RWPE2 (cell line): ENCODE measurements around the gene BRPF3.

Experiments
- ATAC-seq: fragments of 200-7000 bp; cut with Tn5 transposase; 3 replicates; pipeline ENCODE4 v1.9.1; 2021; ENCODE audit warnings: low read depth
- DNase-seq: peaks from one replicate; pipeline ENCODE4 v3.0.0-alpha.2; 2020; ENCODE audit warnings: low spot score
- H3K27ac ChIP-seq: fragments of 450-650 bp; 2 replicates; pipeline ENCODE4 v1.5.1; 2017; ENCODE audit warnings: mild to moderate bottlenecking; ENCODE audit not compliant: poor library complexity, severe bottlenecking
- H3K27me3 ChIP-seq: fragments of 250-450 bp; sonication (Bioruptor Pico); 2 replicates; pipeline ENCODE4 v1.5.1; 2021; ENCODE audit warnings: mild to moderate bottlenecking, moderate library complexity; ENCODE audit not compliant: insufficient read depth, poor library complexity, severe bottlenecking
- H3K36me3 ChIP-seq: fragments of 250-450 bp; sonication (Bioruptor Pico); 2 replicates; pipeline ENCODE4 v1.5.1; 2020; ENCODE audit warnings: low read depth, mild to moderate bottlenecking, moderate library complexity
- H3K4me1 ChIP-seq: fragments of 250-450 bp; sonication (Bioruptor Pico); 2 replicates; pipeline ENCODE4 v1.5.1; 2021; ENCODE audit warnings: mild to moderate bottlenecking, moderate library complexity; ENCODE audit not compliant: insufficient read depth, poor library complexity, severe bottlenecking
- H3K4me3 ChIP-seq: fragments of 250-450 bp; sonication (Bioruptor Pico); 2 replicates; pipeline ENCODE4 v1.5.1; 2021; ENCODE audit warnings: mild to moderate bottlenecking, moderate library complexity; ENCODE audit not compliant: severe bottlenecking
- H3K9me3 ChIP-seq: fragments of 250-450 bp; sonication (Bioruptor Pico); 2 replicates; pipeline ENCODE4 v1.5.1; 2021; ENCODE audit warnings: mild to moderate bottlenecking, moderate library complexity; ENCODE audit not compliant: severe bottlenecking
- TF ChIP-seq, protein P1 (sequence below): fragments of 450-650 bp; IDR thresholded peaks from one replicate; pipeline ENCODE4 v1.5.1; 2017; ENCODE audit warnings: mild to moderate bottlenecking, moderate library complexity; ENCODE audit not compliant: poor library complexity, severe bottlenecking

The BRPF3 gene

DNA sequence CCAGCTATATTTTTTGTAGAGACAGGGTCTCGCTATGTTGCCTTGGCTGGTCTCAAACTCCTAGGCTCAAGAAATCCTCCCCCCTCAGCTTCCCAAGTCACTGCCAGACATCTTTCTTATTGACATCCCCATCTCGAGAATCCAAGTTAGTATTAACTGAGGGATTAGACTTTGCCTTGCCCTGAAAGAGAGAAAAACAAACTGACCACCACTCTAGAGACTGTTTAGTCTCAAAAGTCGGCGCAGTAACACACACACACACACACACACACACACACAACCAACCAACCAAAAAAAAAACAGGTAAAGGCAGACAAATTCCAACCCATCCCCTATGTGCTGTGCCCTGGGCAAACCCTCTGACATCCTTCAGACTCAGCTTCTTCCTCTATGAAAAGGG, 46.1 kb downstream of the BRPF3 start:
- ATAC-seq: no peak
- no peaks in the 10 kb centered on the region for H3K36me3 ChIP-seq
- no peak overlapping the region for H3K4me3 ChIP-seq
- no peaks in the 10 kb centered on the region for H3K4me1 ChIP-seq
- TF ChIP-seq, protein P1, sequence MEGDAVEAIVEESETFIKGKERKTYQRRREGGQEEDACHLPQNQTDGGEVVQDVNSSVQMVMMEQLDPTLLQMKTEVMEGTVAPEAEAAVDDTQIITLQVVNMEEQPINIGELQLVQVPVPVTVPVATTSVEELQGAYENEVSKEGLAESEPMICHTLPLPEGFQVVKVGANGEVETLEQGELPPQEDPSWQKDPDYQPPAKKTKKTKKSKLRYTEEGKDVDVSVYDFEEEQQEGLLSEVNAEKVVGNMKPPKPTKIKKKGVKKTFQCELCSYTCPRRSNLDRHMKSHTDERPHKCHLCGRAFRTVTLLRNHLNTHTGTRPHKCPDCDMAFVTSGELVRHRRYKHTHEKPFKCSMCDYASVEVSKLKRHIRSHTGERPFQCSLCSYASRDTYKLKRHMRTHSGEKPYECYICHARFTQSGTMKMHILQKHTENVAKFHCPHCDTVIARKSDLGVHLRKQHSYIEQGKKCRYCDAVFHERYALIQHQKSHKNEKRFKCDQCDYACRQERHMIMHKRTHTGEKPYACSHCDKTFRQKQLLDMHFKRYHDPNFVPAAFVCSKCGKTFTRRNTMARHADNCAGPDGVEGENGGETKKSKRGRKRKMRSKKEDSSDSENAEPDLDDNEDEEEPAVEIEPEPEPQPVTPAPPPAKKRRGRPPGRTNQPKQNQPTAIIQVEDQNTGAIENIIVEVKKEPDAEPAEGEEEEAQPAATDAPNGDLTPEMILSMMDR: no peak
- H3K27me3 ChIP-seq: no peaks in the 10 kb centered on the region
- no peak overlapping the region for H3K27ac ChIP-seq
- H3K9me3 ChIP-seq: no peaks in the 10 kb centered on the region
- DNase-seq: no peak

DNA sequence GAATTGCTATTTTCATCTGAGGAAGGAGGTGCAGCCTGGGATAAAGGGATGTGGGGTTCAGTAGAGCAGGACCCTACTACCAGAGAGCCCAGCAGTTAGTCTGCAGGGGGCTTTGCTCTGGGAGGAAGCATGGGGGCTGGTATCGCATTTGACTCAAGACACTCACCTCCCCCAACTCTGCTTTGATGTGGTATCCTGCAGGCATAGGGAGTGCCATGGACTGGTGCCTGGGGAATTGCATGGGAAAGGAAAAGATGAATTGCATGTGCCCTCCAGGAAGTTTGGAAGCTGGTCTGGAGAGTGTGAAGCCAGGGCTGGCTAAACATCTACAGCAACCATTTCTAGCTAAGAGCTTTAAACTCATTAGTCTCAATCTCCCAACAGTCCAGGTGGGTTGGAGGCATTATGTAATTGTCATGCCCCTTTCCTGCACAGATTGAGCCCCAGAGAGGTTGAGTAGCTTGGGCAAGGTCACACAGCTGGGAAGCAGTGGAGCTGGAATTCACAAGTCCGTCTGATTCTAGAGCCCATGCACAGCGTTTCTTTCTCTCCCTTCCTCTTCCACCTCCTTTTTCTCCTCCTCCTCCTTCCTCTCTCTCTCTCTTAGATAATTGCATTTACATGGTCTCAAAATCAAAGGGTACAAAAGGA, 47.1 kb downstream of the BRPF3 start:
- DNase-seq (no peak), ATAC-seq (no peak)
- no peaks in the 10 kb centered on the region for H3K36me3 ChIP-seq
- peaks cover 9% of the 10 kb centered on the region for H3K4me1 ChIP-seq
- no peaks in the 10 kb centered on the region for H3K9me3 ChIP-seq
- TF ChIP-seq, protein P1: no peak
- H3K27me3 ChIP-seq: no peaks in the 10 kb centered on the region
- H3K4me3 ChIP-seq: no peak overlapping the region
- H3K27ac ChIP-seq: no peak overlapping the region

DNA sequence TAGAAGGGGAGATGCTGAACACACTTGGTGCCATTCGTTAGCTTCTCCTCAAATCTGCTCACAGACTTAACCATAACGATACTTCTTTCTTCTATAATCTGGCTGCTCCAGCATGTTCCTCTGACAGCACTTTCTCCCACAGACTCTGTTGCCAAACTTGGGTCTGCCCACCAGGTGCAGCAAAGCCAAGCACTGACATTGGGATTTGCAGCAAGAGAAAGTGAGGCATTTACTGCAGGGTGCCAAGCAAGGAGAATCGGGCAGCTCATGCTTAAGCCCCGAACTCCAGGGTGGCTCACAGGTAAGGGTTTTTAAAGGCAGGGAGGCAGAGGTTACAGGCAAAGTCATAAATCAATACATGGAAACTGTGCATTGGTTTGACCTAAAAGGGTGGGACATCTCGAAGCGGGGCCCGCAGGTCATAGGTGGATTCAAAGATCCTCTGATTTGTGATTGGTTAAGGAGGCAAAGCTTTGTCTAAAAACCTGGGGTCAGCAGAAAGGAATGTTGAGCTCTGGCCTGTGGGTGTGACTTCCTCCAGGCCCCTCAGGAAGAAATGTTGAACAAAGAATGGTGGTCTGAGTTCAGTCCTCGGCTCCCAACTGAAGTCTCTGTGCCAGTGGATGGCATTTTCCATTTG, 48.2 kb downstream of the BRPF3 start:
- ATAC-seq: no peak
- no peaks in the 10 kb centered on the region for H3K27me3 ChIP-seq
- H3K4me3 ChIP-seq: no peak overlapping the region
- peaks cover 14% of the 10 kb centered on the region for H3K4me1 ChIP-seq
- DNase-seq: no peak
- TF ChIP-seq, protein P1: no peak
- no peaks in the 10 kb centered on the region for H3K9me3 ChIP-seq
- no peaks in the 10 kb centered on the region for H3K36me3 ChIP-seq
- H3K27ac ChIP-seq: no peak overlapping the region

DNA sequence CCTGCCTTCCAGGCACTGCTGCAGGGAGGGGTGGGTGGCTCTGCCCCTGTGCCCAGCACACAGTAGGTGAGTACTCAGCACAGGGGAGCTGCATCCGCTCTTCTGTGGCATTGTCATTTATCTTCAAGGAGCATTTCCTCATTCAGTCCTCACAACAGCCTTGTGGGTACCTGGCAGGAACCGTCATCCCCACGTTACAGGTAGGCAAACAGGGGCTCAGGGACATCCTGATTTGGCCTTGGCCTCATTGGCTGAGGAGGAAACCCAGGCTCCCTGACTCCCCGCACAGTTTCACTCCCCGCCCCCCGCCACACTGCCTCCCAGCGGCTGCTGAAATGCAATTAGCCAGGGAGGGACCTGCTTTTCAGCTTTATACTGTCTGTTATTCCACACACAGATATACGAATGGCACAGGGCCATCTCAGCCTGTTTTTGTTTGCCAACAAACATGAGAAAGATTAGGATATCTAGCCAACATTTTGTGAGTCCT, 49.1 kb downstream of the BRPF3 start:
- ATAC-seq (no peak), DNase-seq (no peak)
- Histone ChIP-seq H3K9me3 (no peaks in the 10 kb centered on the region), H3K4me3 (no peak overlapping the region), H3K27me3 (no peaks in the 10 kb centered on the region), H3K27ac (no peak overlapping the region), H3K4me1 (peaks cover 14% of the 10 kb centered on the region), H3K36me3 (no peaks in the 10 kb centered on the region)
- TF ChIP-seq, protein P1: no peak
